K562 (cell line): ENCODE data around the gene PIK3C2A. TPM values are rescaled to one million over a fixed set of nuclear protein-coding genes. Genes with fewer than 3 reads are reported as not detected.
"Not testable (repeated sequence)": the region's sequence is repeated elsewhere in the genome, so short reads cannot be mapped to it uniquely, and the experiment has no call there.

ENCODE experiments used
- ATAC-seq: fragments of 200-7000 bp; cut with Tn5 transposase; 3 replicates; pipeline ENCODE4 v1.9.1; 2020; ENCODE audit warnings: moderate library complexity
- BruUV-seq: library from RNA; stranded (reverse); fragments of 400-500 nt; replicated peaks from 2 replicates; lab custom pipeline; 2021; lab: Mats Ljungman, UMichigan
- CTCF ChIA-PET: fragments of 300-600 bp; formaldehyde crosslinking; extraction: SDS; loops from one replicate; lab custom pipeline; 2021; ENCODE audit warnings: low intra/inter-chr PET ratio; lab: Yijun Ruan, JAX
- POLR2A ChIA-PET: fragments of 300-600, 350-650 bp; sonication (Branson Sonifier 250); formaldehyde crosslinking; extraction: SDS; loops from one replicate; lab custom pipeline; 2021; ENCODE audit warnings: antibody characterized with exemption, inconsistent platforms; lab: Yijun Ruan, JAX
- DNase-seq, 4 experiments: peaks; one replicate each; pipeline versions ENCODE4 v3.0.0 to v3.0.0-alpha.2; 2011 to 2018; ENCODE audit warnings: low spot score in 3 of 4, mixed read lengths in 3 of 4; ENCODE audit errors: extremely low read depth in 1 of 4
- FAIRE-seq: peaks from 2 replicates; lab custom pipeline; 2011; peaks lifted over from hg19 to GRCh38; lab: Jason Lieb, UNC
- H2AFZ ChIP-seq: 2 replicates; pipeline ENCODE4 v1.6.0; 2011; ENCODE audit warnings: low read depth, low read length, control low read depth, inconsistent platforms
- H3K27ac ChIP-seq: fragments of 200-600 bp; 3 replicates; pipeline ENCODE4 v1.8.0; 2011; ENCODE audit warnings: low read depth, mild to moderate bottlenecking, control low read depth, inconsistent platforms, low read length, moderate library complexity, mixed read lengths; ENCODE audit errors: extremely low read depth
- H3K27me3 ChIP-seq, 2 experiments: fragments of 300-600 bp in 1 of 2; 2 replicates in 1 of 2; 3 replicates in 1 of 2; pipeline versions ENCODE4 v1.6.0 to v1.8.0; 2011; ENCODE audit warnings: inconsistent platforms in 2 of 2, low read length in 2 of 2, mild to moderate bottlenecking in 1 of 2, mixed read lengths in 1 of 2, moderate library complexity in 1 of 2; ENCODE audit not compliant: control insufficient read depth in 2 of 2, insufficient read depth in 2 of 2
- H3K36me3 ChIP-seq: fragments of 300-600 bp; 3 replicates; pipeline ENCODE4 v1.8.0; 2011; ENCODE audit warnings: mild to moderate bottlenecking, low read length, inconsistent platforms; ENCODE audit not compliant: control insufficient read depth, insufficient read depth
- H3K4me1 ChIP-seq, 2 experiments: fragments of 200-600 bp in 1 of 2; replicated peaks in 1 of 2; 2 replicates in 1 of 2; 3 replicates in 1 of 2; pipeline versions ENCODE4 v1.5.1 to v1.8.0; 2011; ENCODE audit warnings: inconsistent platforms in 2 of 2, low read length in 2 of 2, mild to moderate bottlenecking in 1 of 2, mixed read lengths in 1 of 2, moderate library complexity in 1 of 2; ENCODE audit not compliant: control insufficient read depth in 2 of 2, insufficient read depth in 2 of 2
- H3K4me2 ChIP-seq: 2 replicates; pipeline ENCODE4 v1.6.1; 2011; ENCODE audit warnings: low read length, control low read depth, inconsistent platforms, mixed read lengths; ENCODE audit not compliant: insufficient read depth
- H3K4me3 ChIP-seq: fragments of 200-600 bp; sonication (generic), shearing (Covaris generic); 2 replicates; pipeline ENCODE4 v1.5.1; 2016; ENCODE audit warnings: control low read depth, inconsistent platforms
- H3K79me2 ChIP-seq: fragments of 200-600 bp; 3 replicates; pipeline ENCODE4 v1.8.0; 2011; ENCODE audit warnings: low read length, inconsistent platforms; ENCODE audit not compliant: control insufficient read depth, insufficient read depth
- H3K9ac ChIP-seq, 2 experiments: 2 replicates each; pipeline versions ENCODE4 v1.6.0 to v1.6.1; 2011; ENCODE audit warnings: low read depth in 2 of 2, low read length in 2 of 2, control low read depth in 1 of 2, inconsistent platforms in 1 of 2, mild to moderate bottlenecking in 1 of 2, mixed read lengths in 1 of 2; ENCODE audit not compliant: insufficient read depth in 1 of 2
- H3K9me1 ChIP-seq: one replicate; pipeline ENCODE4 v1.6.0; 2011; ENCODE audit warnings: inconsistent platforms, mild to moderate bottlenecking, low read length, moderate library complexity; ENCODE audit not compliant: control insufficient read depth, insufficient read depth
- H3K9me3 ChIP-seq: replicated peaks from 2 replicates; pipeline ENCODE4 v1.5.1; 2011; ENCODE audit warnings: low read depth, low read length, inconsistent platforms; ENCODE audit not compliant: control insufficient read depth, insufficient read depth
- H4K20me1 ChIP-seq: replicated peaks from 2 replicates; pipeline ENCODE4 v1.6.1; 2011; ENCODE audit warnings: low read length, inconsistent platforms, mixed read lengths; ENCODE audit not compliant: control insufficient read depth, insufficient read depth
- BCOR ChIP-seq: fragments of 450-650 bp; IDR thresholded peaks from 2 replicates; pipeline ENCODE4 v1.6.1; 2016
- EWSR1 ChIP-seq: fragments of 450-650 bp; IDR thresholded peaks from 2 replicates; pipeline ENCODE4 v1.6.1; 2018; ENCODE audit warnings: borderline replicate concordance, mild to moderate bottlenecking, low read depth, moderate library complexity; ENCODE audit not compliant: partially characterized antibody
- HEY1 ChIP-seq: fragments of 250-450 bp; sonication (Bioruptor Pico); IDR thresholded peaks from 2 replicates; pipeline ENCODE4 v1.5.0; 2020; ENCODE audit warnings: mild to moderate bottlenecking, moderate library complexity, borderline replicate concordance
- TEAD4 ChIP-seq, 2 experiments: sonication (generic) in 1 of 2; formaldehyde crosslinking in 1 of 2; IDR thresholded peaks; 2 replicates each; pipeline versions ENCODE4 v1.6.1 to v1.8.0; 2012 to 2022; ENCODE audit warnings: borderline replicate concordance in 1 of 2, inconsistent platforms in 1 of 2, low read length in 1 of 2, mild to moderate bottlenecking in 1 of 2, missing genetic modification reagents in 1 of 2
- ZKSCAN8 ChIP-seq: fragments of 200-800 bp; sonication (Bioruptor generic); IDR thresholded peaks from 2 replicates; pipeline ENCODE4 v1.6.1; 2016; ENCODE audit warnings: missing genetic modification characterization, missing compliant biosample characterization
- ZNF146 ChIP-seq: IDR thresholded peaks from one replicate; pipeline ENCODE4 v1.6.1; 2018; ENCODE audit warnings: missing compliant biosample characterization; ENCODE audit not compliant: unreplicated experiment
- ZNF184 ChIP-seq: sonication (generic); formaldehyde crosslinking; IDR thresholded peaks from 2 replicates; pipeline ENCODE4 v1.5.0; 2020; ENCODE audit warnings: missing genetic modification reagents
- WGBS: fragments of 100-300 bp; shearing (Covaris generic); methylation state at CpG from one replicate; pipeline ENCODE4 v1.1.6; 2016; ENCODE audit warnings: low coverage, mixed read lengths; ENCODE audit not compliant: insufficient coverage; ENCODE audit errors: missing lambda C conversion rate; 5-methylcytosine and 5-hydroxymethylcytosine counted together
- in situ Hi-C: fragments of 300-500 bp; cut with MboI; formaldehyde crosslinking; loops from 4 replicates; pipeline ENCODE4 v1.15.0; 2018; ENCODE audit warnings: inconsistent platforms, mixed read lengths
- intact Hi-C: fragments of 100-400 bp; cut with micrococcal nuclease; formaldehyde crosslinking; loops from 2 replicates; pipeline ENCODE4 v1.14.2; 2022
- polyA plus RNA-seq, 8 experiments: library from polyadenylated mRNA; depleted of rRNA in 4 of 8; stranded (reverse) in 5 of 8; unstranded in 3 of 8; fragments of >200 nt; fragmentation: Nextera tagmentation in 2 of 8; fragmentation: Illumina TruSeq in 1 of 8; extraction: Ambion mirVana in 2 of 8; extraction: Trizol in 1 of 8; gene quantifications; 2 replicates each; pipeline versions ENCODE4 v1.2.1 to v1.2.3, GENCODE V29; 2011 to 2014; ENCODE audit warnings: inconsistent platforms in 1 of 8, missing spikeins in 1 of 8
- total RNA-seq, 7 experiments: library from RNA; depleted of rRNA in 6 of 7; stranded (reverse); fragments of >200 nt in 6 of 7; fragmentation: Illumina TruSeq in 2 of 7; extraction: Trizol in 2 of 7; gene quantifications; 2 replicates each; pipeline versions ENCODE4 v1.2.1 to v1.2.3, GENCODE V29; 2011 to 2021; ENCODE audit warnings: low replicate concordance in 1 of 7

The PIK3C2A gene
- total and polyA plus RNA-seq, 9 of the 15 experiments (the other 6 are each of a cell fraction or from before 2014, with no cell fraction given) = 3.1 to 25.2 (median 15.6) TPM

- Histone ChIP-seq H3K9ac (no peak overlapping the region), H4K20me1 (no peaks in the 10 kb centered on the region), H3K36me3 (no peaks in the 10 kb centered on the region), H3K9me3 (no peaks in the 10 kb centered on the region), H3K27ac (no peak overlapping the region), H2AFZ (no peak overlapping the region), H3K4me1 (no peaks in the 10 kb centered on the region), H3K79me2 (no peaks in the 10 kb centered on the region), H3K4me3 (no peak overlapping the region), H3K4me2 (no peak overlapping the region), H3K27me3 (0 out of 5 replicates have a peak, but pooled peaks cover 2 to 4% of the 10 kb centered on the region in 2 experiments), H3K9me1 (no peaks in the 10 kb centered on the region)
- DNase-seq = no peak
- no TSS peak for BruUV-seq
- FAIRE-seq = no peak
- TF ChIP-seq EWSR1 (no peak), ZNF184 (CRISPR knock-in tag) (no peak), HEY1 (CRISPR knock-in tag) (no peak), ZKSCAN8 (CRISPR knock-in tag) (no peak), TEAD4 (IDR thresholded peaks at IDR 0.05; ENCODE audit: low read length) (no peak), TEAD4 (CRISPR knock-in tag; IDR thresholded peaks at IDR 0.05; ENCODE audit: borderline replicate concordance) (no peak)
- 5% methylated on average over 2 of the region's 2 CpGs for WGBS
- CTCF ChIA-PET = no interaction called here
- ATAC-seq = peak; percentile 52
- intact Hi-C loops (no loop called here), in situ Hi-C loops (no loop called here)
- POLR2A ChIA-PET = no interaction called here
Measured at GRCh38 chr11:17244046-17244445, 36.3 kb upstream of the PIK3C2A start.

- WGBS = no CpG with 5 or more reads among the region's 4 CpGs
- H3K4me1 ChIP-seq, BruUV-seq, DNase-seq, in situ Hi-C loops, H3K9me1 ChIP-seq, H3K4me2 ChIP-seq, H3K9me3 ChIP-seq, H2AFZ ChIP-seq, H3K9ac ChIP-seq, FAIRE-seq, POLR2A ChIA-PET, ATAC-seq, H3K36me3 ChIP-seq, H3K4me3 ChIP-seq, CTCF ChIA-PET, H4K20me1 ChIP-seq, H3K27me3 ChIP-seq, intact Hi-C loops, H3K27ac ChIP-seq, H3K79me2 ChIP-seq: not testable (repeated sequence)
- TF ChIP-seq ZNF146 = peak; percentile 56
- TF ChIP-seq BCOR = peak; percentile 55
Measured at GRCh38 chr11:17242954-17243353, 35.2 kb upstream of the PIK3C2A start.
